ENCODE measurements around the gene KCND3. TPM values are rescaled to one million over a fixed set of nuclear protein-coding genes. Genes with fewer than 3 reads are reported as not detected.

KCND3 gene
- total RNA-seq, 4 donors from 2014 or later, result 7.4 to 20.4 (median 9.8) TPM

DNA sequence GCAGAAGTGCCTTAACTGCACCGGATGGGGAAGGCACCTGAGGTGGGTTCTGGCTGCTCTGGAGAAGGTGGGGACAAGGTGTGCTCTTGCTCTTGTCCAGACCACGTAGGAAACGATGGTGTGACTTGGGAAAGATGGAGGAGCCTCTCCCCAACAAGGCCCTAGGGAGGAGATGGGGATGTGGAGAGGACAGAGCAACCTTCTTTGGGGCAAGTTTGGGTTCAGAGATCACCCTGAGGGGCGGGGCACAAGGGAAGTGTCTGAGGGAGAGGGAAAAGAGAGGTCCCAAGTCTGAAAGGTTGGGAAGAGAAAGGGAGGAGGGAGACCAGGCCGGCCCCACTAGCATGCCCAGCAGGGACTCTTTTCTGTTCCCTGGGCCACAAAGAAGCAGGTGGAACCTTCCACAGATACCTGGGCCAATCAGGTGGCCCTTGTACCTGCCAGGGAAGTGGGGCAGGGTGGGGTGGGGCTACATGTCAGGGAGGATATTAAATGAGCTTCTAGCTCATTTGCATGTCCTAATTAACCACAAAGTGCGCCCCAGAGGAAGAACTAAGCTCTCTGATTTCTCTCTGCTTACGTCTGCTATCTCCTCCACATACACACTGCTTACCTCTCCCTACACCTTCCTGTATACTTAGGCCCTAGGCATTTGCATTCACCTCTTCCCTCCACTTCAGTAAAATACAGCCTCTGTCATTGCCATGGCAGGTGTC, 266.2 kb downstream of the KCND3 start:
- intact Hi-C loops (cut with DNase I; ENCODE audit: low total_unique reads), result no loop called here
- no peak overlapping the region for H3K4me3 ChIP-seq (ENCODE audit: low read depth, poor library complexity, severe bottlenecking)
- no peak for DNase-seq (ENCODE audit: low spot score in 2 of 2)
- 66 to 74% methylated on average over 7 of the region's 7 CpGs for WGBS, 2 donors
- no peak for TF ChIP-seq POLR2A (IDR thresholded peaks at IDR 0.05)
- TF ChIP-seq, protein P1, sequence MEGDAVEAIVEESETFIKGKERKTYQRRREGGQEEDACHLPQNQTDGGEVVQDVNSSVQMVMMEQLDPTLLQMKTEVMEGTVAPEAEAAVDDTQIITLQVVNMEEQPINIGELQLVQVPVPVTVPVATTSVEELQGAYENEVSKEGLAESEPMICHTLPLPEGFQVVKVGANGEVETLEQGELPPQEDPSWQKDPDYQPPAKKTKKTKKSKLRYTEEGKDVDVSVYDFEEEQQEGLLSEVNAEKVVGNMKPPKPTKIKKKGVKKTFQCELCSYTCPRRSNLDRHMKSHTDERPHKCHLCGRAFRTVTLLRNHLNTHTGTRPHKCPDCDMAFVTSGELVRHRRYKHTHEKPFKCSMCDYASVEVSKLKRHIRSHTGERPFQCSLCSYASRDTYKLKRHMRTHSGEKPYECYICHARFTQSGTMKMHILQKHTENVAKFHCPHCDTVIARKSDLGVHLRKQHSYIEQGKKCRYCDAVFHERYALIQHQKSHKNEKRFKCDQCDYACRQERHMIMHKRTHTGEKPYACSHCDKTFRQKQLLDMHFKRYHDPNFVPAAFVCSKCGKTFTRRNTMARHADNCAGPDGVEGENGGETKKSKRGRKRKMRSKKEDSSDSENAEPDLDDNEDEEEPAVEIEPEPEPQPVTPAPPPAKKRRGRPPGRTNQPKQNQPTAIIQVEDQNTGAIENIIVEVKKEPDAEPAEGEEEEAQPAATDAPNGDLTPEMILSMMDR (IDR thresholded peaks at IDR 0.05), result no peak

DNA sequence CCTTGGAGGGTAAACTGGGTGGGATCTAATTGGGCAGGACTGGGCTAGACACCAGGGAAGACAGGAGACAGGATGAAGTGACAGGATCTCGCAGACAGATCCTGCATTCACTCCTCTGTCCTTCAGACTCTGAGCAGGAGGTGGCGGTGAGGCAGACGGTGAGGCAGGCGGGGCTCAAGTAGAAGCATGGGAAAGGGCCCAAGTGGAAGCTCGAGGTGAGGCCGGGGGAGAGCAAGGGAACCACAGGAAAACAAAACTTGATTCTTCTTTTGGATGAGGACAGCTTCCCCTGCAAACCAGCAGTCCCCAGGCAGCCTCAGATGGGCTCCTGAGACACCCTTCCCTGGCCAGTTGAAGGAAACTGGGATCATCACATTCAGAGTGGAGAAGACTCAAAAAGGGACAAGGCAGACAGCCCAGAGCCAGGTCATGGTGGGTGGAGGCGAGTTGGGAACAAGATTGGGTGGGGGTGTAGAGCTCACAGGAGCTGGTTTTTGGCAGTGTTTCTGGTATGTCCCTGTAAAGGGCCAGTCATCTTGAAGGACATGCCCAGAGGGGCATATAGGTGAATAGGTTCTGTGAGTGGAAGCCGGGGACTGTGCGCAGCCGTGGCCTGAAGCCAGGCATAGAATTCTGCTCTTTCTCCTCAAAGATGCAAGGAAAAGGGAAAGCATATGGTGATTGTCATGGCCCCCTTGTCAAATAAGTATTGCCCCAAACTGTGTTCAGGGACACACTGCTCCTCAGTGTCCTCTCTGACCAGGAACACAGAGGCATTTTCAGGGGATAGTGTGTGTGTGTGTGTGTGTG, 268.3 kb downstream of the KCND3 start:
- WGBS, 2 donors, result 33 to 40% methylated on average over 10 of the region's 10 CpGs
- intact Hi-C loops (cut with DNase I; ENCODE audit: low total_unique reads), result no loop called here
- no peak overlapping the region for H3K4me3 ChIP-seq (ENCODE audit: low read depth, poor library complexity, severe bottlenecking)
- TF ChIP-seq, protein P1 (IDR thresholded peaks at IDR 0.05), result no peak
- TF ChIP-seq POLR2A (IDR thresholded peaks at IDR 0.05), result no peak
- DNase-seq (ENCODE audit: low spot score in 2 of 2), result no peak

Other genes with a start within 250 kb of the KCND3 start
- gene DDX20, start 233.8 kb downstream of the KCND3 start, total RNA-seq, result 10 to 100 TPM; 11.9 to 21.5 (median 16.2) TPM

All from lower leg skin (tissue), 4 donors.